H9 (cell line): ENCODE measurements around the gene UPK1A. TPM values are rescaled to one million over a fixed set of nuclear protein-coding genes. Genes with fewer than 3 reads are reported as not detected.

ENCODE experiments used
- DNase-seq: peaks from one replicate; pipeline ENCODE4 v3.0.0-alpha.2; 2017
- H2AFZ ChIP-seq: one replicate; pipeline ENCODE4 v1.6.1; 2013; ENCODE audit warnings: mild to moderate bottlenecking, low read length, control low read depth, moderate library complexity
- H2AK5ac ChIP-seq: 2 replicates; pipeline ENCODE4 v1.6.1; 2013; ENCODE audit warnings: low read length, control low read depth, mixed read lengths; ENCODE audit not compliant: insufficient read length
- H2BK120ac ChIP-seq: one replicate; pipeline ENCODE4 v1.6.1; 2013; ENCODE audit warnings: low read depth, mild to moderate bottlenecking, low read length, control low read depth, inconsistent platforms; ENCODE audit not compliant: poor library complexity, severe bottlenecking
- H2BK12ac ChIP-seq: 2 replicates; pipeline ENCODE4 v1.6.1; 2013; ENCODE audit warnings: low read length, control low read depth, mixed read lengths, low read depth; ENCODE audit not compliant: insufficient read length
- H2BK15ac ChIP-seq: 2 replicates; pipeline ENCODE4 v1.6.1; 2013; ENCODE audit warnings: low read depth, low read length, control low read depth
- H2BK20ac ChIP-seq: one replicate; pipeline ENCODE4 v1.6.1; 2013; ENCODE audit warnings: low read depth, mild to moderate bottlenecking, low read length, control low read depth, inconsistent platforms; ENCODE audit not compliant: poor library complexity, severe bottlenecking
- H2BK5ac ChIP-seq: 2 replicates; pipeline ENCODE4 v1.6.1; 2013; ENCODE audit warnings: low read length, control low read depth, mixed read lengths; ENCODE audit not compliant: insufficient read length
- H3K14ac ChIP-seq: 2 replicates; pipeline ENCODE4 v1.6.1; 2013; ENCODE audit warnings: low read length, control low read depth; ENCODE audit not compliant: insufficient read depth
- H3K18ac ChIP-seq: 2 replicates; pipeline ENCODE4 v1.6.1; 2013; ENCODE audit warnings: low read depth, mild to moderate bottlenecking, mixed read lengths, low read length, control low read depth; ENCODE audit not compliant: insufficient read length
- H3K23ac ChIP-seq: 2 replicates; pipeline ENCODE4 v1.6.1; 2013; ENCODE audit warnings: low read length, control low read depth, mixed read lengths, low read depth; ENCODE audit not compliant: insufficient read length
- H3K23me2 ChIP-seq: 2 replicates; pipeline ENCODE4 v1.6.1; 2013; ENCODE audit warnings: low read depth, mild to moderate bottlenecking, mixed read lengths, low read length, control low read depth; ENCODE audit not compliant: insufficient read length, poor library complexity, severe bottlenecking
- H3K27ac ChIP-seq: 2 replicates; pipeline ENCODE4 v1.5.1; 2013; ENCODE audit warnings: low read length, control low read depth, mixed read lengths, low read depth; ENCODE audit not compliant: insufficient read length
- H3K27me3 ChIP-seq: 2 replicates; pipeline ENCODE4 v1.6.1; 2013; ENCODE audit warnings: low read length, control low read depth, inconsistent platforms; ENCODE audit not compliant: insufficient read depth
- H3K4ac ChIP-seq: 2 replicates; pipeline ENCODE4 v1.6.1; 2013; ENCODE audit warnings: low read depth, mild to moderate bottlenecking, control low read depth, inconsistent platforms, low read length, moderate library complexity
- H3K4me1 ChIP-seq: 2 replicates; pipeline ENCODE4 v1.6.1; 2013; ENCODE audit warnings: low read length, control low read depth, inconsistent platforms; ENCODE audit not compliant: insufficient read depth
- H3K4me2 ChIP-seq: 2 replicates; pipeline ENCODE4 v1.6.1; 2013; ENCODE audit warnings: low read length, control low read depth, mixed read lengths; ENCODE audit not compliant: insufficient read length, insufficient read depth
- H3K56ac ChIP-seq: 2 replicates; pipeline ENCODE4 v1.6.1; 2013; ENCODE audit warnings: low read depth, mild to moderate bottlenecking, mixed read lengths, low read length, control low read depth; ENCODE audit not compliant: insufficient read length
- H3K79me1 ChIP-seq: 2 replicates; pipeline ENCODE4 v1.6.1; 2013; ENCODE audit warnings: low read depth, mild to moderate bottlenecking, moderate library complexity, low read length, control low read depth, inconsistent platforms; ENCODE audit not compliant: insufficient read depth, poor library complexity, severe bottlenecking
- H3K79me2 ChIP-seq: 2 replicates; pipeline ENCODE4 v1.6.1; 2013; ENCODE audit warnings: low read length, control low read depth, inconsistent platforms; ENCODE audit not compliant: insufficient read depth
- H3K9ac ChIP-seq: 2 replicates; pipeline ENCODE4 v1.6.1; 2013; ENCODE audit warnings: low read length, control low read depth, mixed read lengths; ENCODE audit not compliant: insufficient read length; ENCODE audit errors: extremely low read depth
- H3K9me3 ChIP-seq: one replicate; pipeline ENCODE4 v1.6.1; 2013; ENCODE audit warnings: low read depth, low read length, inconsistent platforms; ENCODE audit not compliant: control insufficient read depth
- H3T11ph ChIP-seq: one replicate; pipeline ENCODE4 v1.6.1; 2013; ENCODE audit warnings: mild to moderate bottlenecking, low read length, control low read depth, inconsistent platforms
- H4K20me1 ChIP-seq: one replicate; pipeline ENCODE4 v1.6.1; 2013; ENCODE audit not compliant: control insufficient read depth, insufficient read length, insufficient read depth
- H4K5ac ChIP-seq: 2 replicates; pipeline ENCODE4 v1.6.1; 2013; ENCODE audit warnings: low read depth, mild to moderate bottlenecking, mixed read lengths, low read length, control low read depth; ENCODE audit not compliant: insufficient read length
- H4K8ac ChIP-seq: replicated peaks from 2 replicates; pipeline ENCODE4 v1.6.1; 2013; ENCODE audit warnings: low read length, control low read depth, mixed read lengths, low read depth; ENCODE audit not compliant: insufficient read length
- H4K91ac ChIP-seq: 2 replicates; pipeline ENCODE4 v1.6.1; 2013; ENCODE audit warnings: low read depth, mild to moderate bottlenecking, moderate library complexity, mixed read lengths, low read length, control low read depth; ENCODE audit not compliant: insufficient read length
- H3K27ac Mint-ChIP-seq, 3 experiments: 2 replicates in 2 of 3; 3 replicates in 1 of 3; pipeline ENCODE4 v1.8.0; 2020 to 2021; ENCODE audit warnings: mixed read lengths in 3 of 3, mild to moderate bottlenecking in 1 of 3, moderate library complexity in 1 of 3
- H3K27me3 Mint-ChIP-seq: 2 replicates; pipeline ENCODE4 v1.8.0; 2021; ENCODE audit warnings: low read depth, mild to moderate bottlenecking, moderate library complexity, mixed read lengths
- H3K36me3 Mint-ChIP-seq, 3 experiments: 2 replicates in 2 of 3; 3 replicates in 1 of 3; pipeline ENCODE4 v1.8.0; 2020 to 2021; ENCODE audit warnings: low read depth in 3 of 3, mixed read lengths in 3 of 3; ENCODE audit not compliant: insufficient read depth in 1 of 3
- H3K4me1 Mint-ChIP-seq, 2 experiments: 2 replicates each; pipeline ENCODE4 v1.8.0; 2020; ENCODE audit warnings: mixed read lengths in 2 of 2
- H3K4me3 Mint-ChIP-seq, 2 experiments: 2 replicates in 1 of 2; 3 replicates in 1 of 2; pipeline ENCODE4 v1.8.0; 2020 to 2021; ENCODE audit warnings: mild to moderate bottlenecking in 2 of 2, mixed read lengths in 2 of 2, moderate library complexity in 1 of 2
- H3K9me3 Mint-ChIP-seq, 2 experiments: 2 replicates in 1 of 2; 3 replicates in 1 of 2; pipeline ENCODE4 v1.8.0; 2020; ENCODE audit warnings: mild to moderate bottlenecking in 2 of 2, mixed read lengths in 2 of 2, moderate library complexity in 1 of 2
- WGBS: extraction: QIAGEN DNeasy Blood & Tissue Kit; methylation state at CpG from one replicate; pipeline ENCODE4 v1.1.7; 2013; ENCODE audit warnings: missing lambda C conversion rate, low lambda C conversion rate, mixed read lengths; ENCODE audit not compliant: insufficient read length; ENCODE audit errors: extremely low coverage; 5-methylcytosine and 5-hydroxymethylcytosine counted together
- total RNA-seq: library from RNA; stranded (reverse); gene quantifications from 2 replicates; pipeline ENCODE4 v1.2.1, GENCODE V29; 2021
- TF ChIP-seq, protein P1 (sequence below): fragments of 200-600 bp; sonication (generic); conservative IDR thresholded peaks from 3 replicates; pipeline ENCODE4 v1.8.0; 2021; ENCODE audit warnings: antibody characterized with exemption, mild to moderate bottlenecking

Gene UPK1A
- total RNA-seq, 1 experiment from 2014 or later: 4.3 TPM

GRCh38 chr19:35670686-35671085 is 4.4 kb downstream of the UPK1A start:
- H3T11ph ChIP-seq: no peak overlapping the region
- H3K36me3 Mint-ChIP-seq: no peaks in the 10 kb centered on the region; a peak in 1 of 7 replicates
- no CpG with 5 or more reads among the region's 1 CpG for WGBS
- H3K27ac Mint-ChIP-seq: no peak overlapping the region; a peak in 1 of 7 replicates
- peaks cover 26% of the 10 kb centered on the region for H3K27me3 Mint-ChIP-seq
- no peak overlapping the region for H3K14ac ChIP-seq
- no peaks in the 10 kb centered on the region for H3K9me3 Mint-ChIP-seq
- H4K91ac ChIP-seq: no peak overlapping the region
- H3K27me3 ChIP-seq: no peaks in the 10 kb centered on the region
- no peak overlapping the region for H3K4me2 ChIP-seq
- no peak overlapping the region for H3K56ac ChIP-seq
- no peak overlapping the region for H3K9ac ChIP-seq
- H2AK5ac ChIP-seq: no peak overlapping the region
- H4K20me1 ChIP-seq: no peaks in the 10 kb centered on the region
- H3K79me1 ChIP-seq: no peaks in the 10 kb centered on the region
- H3K27ac ChIP-seq: no peak overlapping the region
- H3K4me3 Mint-ChIP-seq: no peak overlapping the region
- no peaks in the 10 kb centered on the region for H3K9me3 ChIP-seq
- H3K79me2 ChIP-seq: no peaks in the 10 kb centered on the region
- H3K4me1 ChIP-seq: no peaks in the 10 kb centered on the region
- H4K8ac ChIP-seq: no peak overlapping the region
- H2BK120ac ChIP-seq: no peak overlapping the region
- H2AFZ ChIP-seq: no peak overlapping the region
- no peak overlapping the region for H3K4ac ChIP-seq
- no peak overlapping the region for H3K18ac ChIP-seq
- no peak overlapping the region for H2BK5ac ChIP-seq
- peaks cover 4 to 6% of the 10 kb centered on the region in 2 experiments; a peak in 3 of 4 replicates for H3K4me1 Mint-ChIP-seq
- H2BK20ac ChIP-seq: no peak overlapping the region
- no peak overlapping the region for H4K5ac ChIP-seq
- DNase-seq: no peak
- H3K23me2 ChIP-seq: peaks cover 8% of the 10 kb centered on the region
- no peak overlapping the region for H2BK15ac ChIP-seq
- TF ChIP-seq, protein P1, sequence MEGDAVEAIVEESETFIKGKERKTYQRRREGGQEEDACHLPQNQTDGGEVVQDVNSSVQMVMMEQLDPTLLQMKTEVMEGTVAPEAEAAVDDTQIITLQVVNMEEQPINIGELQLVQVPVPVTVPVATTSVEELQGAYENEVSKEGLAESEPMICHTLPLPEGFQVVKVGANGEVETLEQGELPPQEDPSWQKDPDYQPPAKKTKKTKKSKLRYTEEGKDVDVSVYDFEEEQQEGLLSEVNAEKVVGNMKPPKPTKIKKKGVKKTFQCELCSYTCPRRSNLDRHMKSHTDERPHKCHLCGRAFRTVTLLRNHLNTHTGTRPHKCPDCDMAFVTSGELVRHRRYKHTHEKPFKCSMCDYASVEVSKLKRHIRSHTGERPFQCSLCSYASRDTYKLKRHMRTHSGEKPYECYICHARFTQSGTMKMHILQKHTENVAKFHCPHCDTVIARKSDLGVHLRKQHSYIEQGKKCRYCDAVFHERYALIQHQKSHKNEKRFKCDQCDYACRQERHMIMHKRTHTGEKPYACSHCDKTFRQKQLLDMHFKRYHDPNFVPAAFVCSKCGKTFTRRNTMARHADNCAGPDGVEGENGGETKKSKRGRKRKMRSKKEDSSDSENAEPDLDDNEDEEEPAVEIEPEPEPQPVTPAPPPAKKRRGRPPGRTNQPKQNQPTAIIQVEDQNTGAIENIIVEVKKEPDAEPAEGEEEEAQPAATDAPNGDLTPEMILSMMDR: no peak
- no peak overlapping the region for H3K23ac ChIP-seq
- H2BK12ac ChIP-seq: no peak overlapping the region
